ENCODE results near the gene SLMAP. TPM values are rescaled to one million over a fixed set of nuclear protein-coding genes. Genes with fewer than 3 reads are reported as not detected.

SLMAP gene
- polyA plus RNA-seq, 2 of the 4 experiments (the other 2 are of a cell fraction) = 15.2 to 33.1 TPM

DNA sequence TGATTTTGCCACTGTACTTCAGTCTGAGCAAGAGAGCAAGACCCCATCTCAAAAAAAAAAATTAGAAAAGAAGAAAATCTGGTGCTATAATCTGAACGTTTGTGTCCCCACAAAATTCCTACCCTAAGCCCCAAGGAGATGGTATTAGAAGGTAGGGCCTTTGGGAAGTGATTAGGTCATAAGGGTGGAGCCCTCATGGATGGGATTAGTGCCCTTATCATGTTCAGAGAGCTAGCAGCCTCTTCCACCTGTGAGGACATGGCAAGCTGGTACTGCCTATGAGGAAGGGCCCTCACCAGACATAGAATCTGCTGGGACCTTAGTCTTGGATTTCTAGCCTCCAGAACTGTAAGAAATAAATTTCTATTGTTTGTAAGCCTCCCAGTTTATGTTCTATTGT is 201.7 kb downstream of the SLMAP start:
- ATAC-seq (no peak), FAIRE-seq (no peak), DNase-seq (ENCODE audit: low read depth in 1 of 2, low spot score in 1 of 2) (no peak)
- 76% methylated on average over 1 of the region's 1 CpG for WGBS (ENCODE audit: missing lambda C conversion rate)
- ChIA-PET POLR2A (interaction anchor here (0.7 kb wide), 1 partner anchor 50 kb away, joined by 3 read pairs; no protein-coding TSS in a partner anchor), CTCF (interaction anchor here (1.6 kb wide), 1 partner anchor 217 kb away, joined by 3 read pairs; no protein-coding TSS in a partner anchor)
- Histone ChIP-seq H3K4me3 (no peak overlapping the region), H3K27ac (peak overlapping the region in 1 of 2 experiments; percentile 86; a peak in 2 of 6 replicates), H3K4me2 (no peak overlapping the region), H3K4me1 (peaks cover 43% of the 10 kb centered on the region), H3K9me3 (no peaks in the 10 kb centered on the region)
- TF ChIP-seq, protein P1, sequence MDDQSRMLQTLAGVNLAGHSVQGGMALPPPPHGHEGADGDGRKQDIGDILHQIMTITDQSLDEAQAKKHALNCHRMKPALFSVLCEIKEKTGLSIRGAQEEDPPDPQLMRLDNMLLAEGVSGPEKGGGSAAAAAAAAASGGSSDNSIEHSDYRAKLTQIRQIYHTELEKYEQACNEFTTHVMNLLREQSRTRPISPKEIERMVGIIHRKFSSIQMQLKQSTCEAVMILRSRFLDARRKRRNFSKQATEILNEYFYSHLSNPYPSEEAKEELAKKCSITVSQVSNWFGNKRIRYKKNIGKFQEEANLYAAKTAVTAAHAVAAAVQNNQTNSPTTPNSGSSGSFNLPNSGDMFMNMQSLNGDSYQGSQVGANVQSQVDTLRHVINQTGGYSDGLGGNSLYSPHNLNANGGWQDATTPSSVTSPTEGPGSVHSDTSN (IDR thresholded peaks at IDR 0.05) = no peak
- TF ChIP-seq JUN (IDR thresholded peaks at IDR 0.05) (no peak), FOXS1 (CRISPR knock-in tag; IDR thresholded peaks at IDR 0.05) (no peak), NPAS2 (CRISPR knock-in tag; IDR thresholded peaks at IDR 0.05; ENCODE audit: borderline replicate concordance) (no peak), FOSL2 (IDR thresholded peaks at IDR 0.05) (no peak), FOSL2 (CRISPR knock-in tag; IDR thresholded peaks at IDR 0.05) (no peak), HEYL (CRISPR knock-in tag; IDR thresholded peaks at IDR 0.05) (no peak), ZNF302 (CRISPR knock-in tag; IDR thresholded peaks at IDR 0.05) (no peak), BHLHE40 (IDR thresholded peaks at IDR 0.05; ENCODE audit: low read depth, low read length) (no peak), GATA3 (IDR thresholded peaks at IDR 0.05; ENCODE audit: borderline replicate concordance) (no peak), ESRRA (IDR thresholded peaks at IDR 0.05; ENCODE audit: borderline replicate concordance, low read length) (no peak), TFCP2L1 (CRISPR knock-in tag; IDR thresholded peaks at IDR 0.05) (no peak), RNF2 (IDR thresholded peaks at IDR 0.05; ENCODE audit: borderline replicate concordance, low read depth) (no peak)
- TF ChIP-seq, protein P2, sequence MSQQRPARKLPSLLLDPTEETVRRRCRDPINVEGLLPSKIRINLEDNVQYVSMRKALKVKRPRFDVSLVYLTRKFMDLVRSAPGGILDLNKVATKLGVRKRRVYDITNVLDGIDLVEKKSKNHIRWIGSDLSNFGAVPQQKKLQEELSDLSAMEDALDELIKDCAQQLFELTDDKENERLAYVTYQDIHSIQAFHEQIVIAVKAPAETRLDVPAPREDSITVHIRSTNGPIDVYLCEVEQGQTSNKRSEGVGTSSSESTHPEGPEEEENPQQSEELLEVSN (IDR thresholded peaks at IDR 0.05; ENCODE audit: borderline replicate concordance, low read depth) = no peak
- TF ChIP-seq, protein P3, sequence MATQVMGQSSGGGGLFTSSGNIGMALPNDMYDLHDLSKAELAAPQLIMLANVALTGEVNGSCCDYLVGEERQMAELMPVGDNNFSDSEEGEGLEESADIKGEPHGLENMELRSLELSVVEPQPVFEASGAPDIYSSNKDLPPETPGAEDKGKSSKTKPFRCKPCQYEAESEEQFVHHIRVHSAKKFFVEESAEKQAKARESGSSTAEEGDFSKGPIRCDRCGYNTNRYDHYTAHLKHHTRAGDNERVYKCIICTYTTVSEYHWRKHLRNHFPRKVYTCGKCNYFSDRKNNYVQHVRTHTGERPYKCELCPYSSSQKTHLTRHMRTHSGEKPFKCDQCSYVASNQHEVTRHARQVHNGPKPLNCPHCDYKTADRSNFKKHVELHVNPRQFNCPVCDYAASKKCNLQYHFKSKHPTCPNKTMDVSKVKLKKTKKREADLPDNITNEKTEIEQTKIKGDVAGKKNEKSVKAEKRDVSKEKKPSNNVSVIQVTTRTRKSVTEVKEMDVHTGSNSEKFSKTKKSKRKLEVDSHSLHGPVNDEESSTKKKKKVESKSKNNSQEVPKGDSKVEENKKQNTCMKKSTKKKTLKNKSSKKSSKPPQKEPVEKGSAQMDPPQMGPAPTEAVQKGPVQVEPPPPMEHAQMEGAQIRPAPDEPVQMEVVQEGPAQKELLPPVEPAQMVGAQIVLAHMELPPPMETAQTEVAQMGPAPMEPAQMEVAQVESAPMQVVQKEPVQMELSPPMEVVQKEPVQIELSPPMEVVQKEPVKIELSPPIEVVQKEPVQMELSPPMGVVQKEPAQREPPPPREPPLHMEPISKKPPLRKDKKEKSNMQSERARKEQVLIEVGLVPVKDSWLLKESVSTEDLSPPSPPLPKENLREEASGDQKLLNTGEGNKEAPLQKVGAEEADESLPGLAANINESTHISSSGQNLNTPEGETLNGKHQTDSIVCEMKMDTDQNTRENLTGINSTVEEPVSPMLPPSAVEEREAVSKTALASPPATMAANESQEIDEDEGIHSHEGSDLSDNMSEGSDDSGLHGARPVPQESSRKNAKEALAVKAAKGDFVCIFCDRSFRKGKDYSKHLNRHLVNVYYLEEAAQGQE (IDR thresholded peaks at IDR 0.05) = no peak
- TF ChIP-seq, protein P4, sequence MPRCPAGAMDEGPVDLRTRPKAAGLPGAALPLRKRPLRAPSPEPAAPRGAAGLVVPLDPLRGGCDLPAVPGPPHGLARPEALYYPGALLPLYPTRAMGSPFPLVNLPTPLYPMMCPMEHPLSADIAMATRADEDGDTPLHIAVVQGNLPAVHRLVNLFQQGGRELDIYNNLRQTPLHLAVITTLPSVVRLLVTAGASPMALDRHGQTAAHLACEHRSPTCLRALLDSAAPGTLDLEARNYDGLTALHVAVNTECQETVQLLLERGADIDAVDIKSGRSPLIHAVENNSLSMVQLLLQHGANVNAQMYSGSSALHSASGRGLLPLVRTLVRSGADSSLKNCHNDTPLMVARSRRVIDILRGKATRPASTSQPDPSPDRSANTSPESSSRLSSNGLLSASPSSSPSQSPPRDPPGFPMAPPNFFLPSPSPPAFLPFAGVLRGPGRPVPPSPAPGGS (IDR thresholded peaks at IDR 0.05) = no peak
- TF ChIP-seq, protein P5, sequence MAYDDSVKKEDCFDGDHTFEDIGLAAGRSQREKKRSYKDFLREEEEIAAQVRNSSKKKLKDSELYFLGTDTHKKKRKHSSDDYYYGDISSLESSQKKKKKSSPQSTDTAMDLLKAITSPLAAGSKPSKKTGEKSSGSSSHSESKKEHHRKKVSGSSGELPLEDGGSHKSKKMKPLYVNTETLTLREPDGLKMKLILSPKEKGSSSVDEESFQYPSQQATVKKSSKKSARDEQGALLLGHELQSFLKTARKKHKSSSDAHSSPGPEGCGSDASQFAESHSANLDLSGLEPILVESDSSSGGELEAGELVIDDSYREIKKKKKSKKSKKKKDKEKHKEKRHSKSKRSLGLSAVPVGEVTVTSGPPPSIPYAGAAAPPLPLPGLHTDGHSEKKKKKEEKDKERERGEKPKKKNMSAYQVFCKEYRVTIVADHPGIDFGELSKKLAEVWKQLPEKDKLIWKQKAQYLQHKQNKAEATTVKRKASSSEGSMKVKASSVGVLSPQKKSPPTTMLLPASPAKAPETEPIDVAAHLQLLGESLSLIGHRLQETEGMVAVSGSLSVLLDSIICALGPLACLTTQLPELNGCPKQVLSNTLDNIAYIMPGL (CRISPR knock-in tag; IDR thresholded peaks at IDR 0.05; ENCODE audit: borderline replicate concordance) = no peak
